ENCODE data around the gene CPED1. TPM values are rescaled to one million over a fixed set of nuclear protein-coding genes. Genes with fewer than 3 reads are reported as not detected.

CPED1 gene
- total and polyA plus RNA-seq, 10 of the 15 experiments (the other 5 are each of a cell fraction or from before 2014, with no cell fraction given), result 0.01 to 0.77 (median 0.10) TPM; not detected in 1

- Histone ChIP-seq H3K4me3 (no peak overlapping the region), H3K9ac (ENCODE audit: control insufficient read depth, insufficient read depth, low read length) (no peak overlapping the region), H2AFZ (ENCODE audit: control insufficient read depth, low read depth, low read length) (no peak overlapping the region), H3K36me3 (ENCODE audit: control insufficient read depth in 2 of 2, insufficient read depth in 2 of 2, low read length in 1 of 2) (no peaks in the 10 kb centered on the region), H3K27me3 (replicated peaks in 1 of 2; ENCODE audit: control insufficient read depth in 2 of 2, insufficient read depth in 2 of 2, low read length in 1 of 2) (no peaks in the 10 kb centered on the region), H3K4me2 (ENCODE audit: control insufficient read depth, insufficient read depth) (no peak overlapping the region), H4K20me1 (ENCODE audit: control insufficient read depth, insufficient read depth) (no peaks in the 10 kb centered on the region), H3K27ac (ENCODE audit: control insufficient read depth, insufficient read depth) (no peak overlapping the region), H3K4me1 (ENCODE audit: control insufficient read depth, insufficient read depth, low read length) (no peaks in the 10 kb centered on the region), H3K79me2 (ENCODE audit: control insufficient read depth, insufficient read depth, low read length) (no peaks in the 10 kb centered on the region), H3K9me3 (replicated peaks; ENCODE audit: control insufficient read depth, insufficient read depth, low read length) (no peaks in the 10 kb centered on the region)
- no TSS peak for BruUV-seq (replicated peaks)
- ChIA-PET RAD21 (ENCODE audit: unreplicated experiment) (interaction anchor here (0.6 to 1.4 kb wide), 5 partner anchors 133 to 536 kb away, joined by 3 to 5 read pairs (median 4); no protein-coding TSS in a partner anchor), POLR2A (interaction anchor here (0.6 to 1.3 kb wide), 5 partner anchors 63 to 356 kb away, joined by 3 to 7 read pairs (median 5); no protein-coding TSS in a partner anchor), CTCF (interaction anchor here (5.2 kb wide), 1 partner anchor 147 kb away, joined by 78 read pairs; no protein-coding TSS in a partner anchor), SMC1A (ENCODE audit: uncharacterized antibody, unreplicated experiment) (interaction anchor here (0.6 kb wide), 1 partner anchor 147 kb away, joined by 3 read pairs; no protein-coding TSS in a partner anchor)
- in situ Hi-C loops (cut with MboI), result loop anchor here (5.0 kb wide), 1 partner anchor 147 kb away; no protein-coding TSS in a partner anchor
- intact Hi-C loops (cut with micrococcal nuclease; ENCODE audit: unreplicated experiment), result no loop called here
- FAIRE-seq (no peak), ATAC-seq (no peak), DNase-seq (ENCODE audit: low read depth, low spot score) (no peak)
- 51% methylated on average over 3 of the region's 3 CpGs for WGBS (ENCODE audit: insufficient coverage, insufficient replicate concordance, low lambda C conversion rate, missing lambda C conversion rate)
- TF ChIP-seq ZNF207 (IDR thresholded peaks at IDR 0.05; ENCODE audit: borderline replicate concordance) (no peak), ZBTB4 (CRISPR knock-in tag; IDR thresholded peaks at IDR 0.05) (no peak)
Measured at GRCh38 chr7:120939345-120939744, 49.2 kb upstream of the CPED1 start.
